WTC11 (cell line): ENCODE results near the gene GAP43. TPM values are rescaled to one million over a fixed set of nuclear protein-coding genes. Genes with fewer than 3 reads are reported as not detected.
A peak's percentile ranks its signal among the peaks of the same experiment; 100 is the strongest.

Experiments
- ATAC-seq: fragments of 200-7000 bp; cut with Tn5 transposase; 2 replicates; pipeline ENCODE4 v1.10.0; 2021; ENCODE audit warnings: mild to moderate bottlenecking, moderate library complexity
- CTCF ChIA-PET: fragments of 300-600 bp; sonication (Branson Sonifier 250); formaldehyde crosslinking; loops from one replicate; lab custom pipeline; 2021; ENCODE audit warnings: antibody characterized with exemption; lab: Charles Lee
- POLR2A ChIA-PET: fragments of 350-600 bp; sonication (Branson Sonifier 250); formaldehyde crosslinking; loops from one replicate; lab custom pipeline; 2021; ENCODE audit warnings: antibody characterized with exemption; lab: Charles Lee
- DNase-seq: peaks from one replicate; pipeline ENCODE4 v3.0.0; 2021; ENCODE audit warnings: low spot score
- H3K27ac Mint-ChIP-seq: 2 replicates; pipeline ENCODE4 v1.8.0; 2021; ENCODE audit warnings: mixed read lengths
- H3K27me3 Mint-ChIP-seq: 2 replicates; pipeline ENCODE4 v1.8.0; 2021; ENCODE audit warnings: low read depth, mild to moderate bottlenecking, moderate library complexity, mixed read lengths
- H3K36me3 Mint-ChIP-seq: 2 replicates; pipeline ENCODE4 v1.8.0; 2021; ENCODE audit warnings: mixed read lengths
- H3K4me1 Mint-ChIP-seq: 2 replicates; pipeline ENCODE4 v1.8.0; 2022; ENCODE audit warnings: mixed read lengths
- H3K4me3 Mint-ChIP-seq: 2 replicates; pipeline ENCODE4 v1.8.0; 2021; ENCODE audit warnings: mild to moderate bottlenecking, moderate library complexity, mixed read lengths
- H3K9me3 Mint-ChIP-seq: 2 replicates; pipeline ENCODE4 v1.8.0; 2021; ENCODE audit warnings: mixed read lengths
- ATF2 ChIP-seq: sonication (generic); formaldehyde crosslinking; IDR thresholded peaks from 2 replicates; pipeline ENCODE4 v1.8.1; 2022; ENCODE audit warnings: low read depth, missing genetic modification reagents, borderline replicate concordance
- ATF6 ChIP-seq: sonication (generic); formaldehyde crosslinking; IDR thresholded peaks from 2 replicates; pipeline ENCODE4 v1.8.1; 2023; ENCODE audit warnings: mild to moderate bottlenecking, missing genetic modification reagents
- CREM ChIP-seq: sonication (generic); formaldehyde crosslinking; IDR thresholded peaks from 2 replicates; pipeline ENCODE4 v1.8.1; 2022; ENCODE audit warnings: mild to moderate bottlenecking, missing genetic modification reagents, moderate library complexity
- E2F5 ChIP-seq: sonication (generic); formaldehyde crosslinking; IDR thresholded peaks from 2 replicates; pipeline ENCODE4 v1.8.1; 2022; ENCODE audit warnings: mild to moderate bottlenecking, moderate library complexity, missing genetic modification reagents
- ETV6 ChIP-seq: sonication (generic); formaldehyde crosslinking; IDR thresholded peaks from 2 replicates; pipeline ENCODE4 v1.8.1; 2022; ENCODE audit warnings: mild to moderate bottlenecking, missing genetic modification reagents
- FOXP1 ChIP-seq: sonication (generic); formaldehyde crosslinking; IDR thresholded peaks from 2 replicates; pipeline ENCODE4 v1.8.0; 2022; ENCODE audit warnings: missing genetic modification reagents, mild to moderate bottlenecking, moderate library complexity, borderline replicate concordance
- FOXP4 ChIP-seq: sonication (generic); formaldehyde crosslinking; IDR thresholded peaks from 2 replicates; pipeline ENCODE4 v1.8.0; 2022; ENCODE audit warnings: mild to moderate bottlenecking, missing genetic modification reagents
- HMGXB4 ChIP-seq: sonication (generic); formaldehyde crosslinking; IDR thresholded peaks from 2 replicates; pipeline ENCODE4 v1.8.1; 2023; ENCODE audit warnings: mild to moderate bottlenecking, moderate library complexity, missing genetic modification reagents
- MAX ChIP-seq: sonication (generic); formaldehyde crosslinking; IDR thresholded peaks from 2 replicates; pipeline ENCODE4 v1.8.0; 2022; ENCODE audit warnings: mild to moderate bottlenecking, missing genetic modification reagents
- NR1H2 ChIP-seq: sonication (generic); formaldehyde crosslinking; IDR thresholded peaks from 2 replicates; pipeline ENCODE4 v1.9.0; 2021; ENCODE audit warnings: mild to moderate bottlenecking, moderate library complexity, missing genetic modification reagents
- SP1 ChIP-seq: sonication (generic); formaldehyde crosslinking; conservative IDR thresholded peaks from 2 replicates; pipeline ENCODE4 v1.8.1; 2022; ENCODE audit warnings: missing genetic modification reagents
- TEAD1 ChIP-seq: sonication (generic); formaldehyde crosslinking; IDR thresholded peaks from 2 replicates; pipeline ENCODE4 v1.8.0; 2022; ENCODE audit warnings: mild to moderate bottlenecking, missing genetic modification reagents
- ZNF219 ChIP-seq: sonication (generic); formaldehyde crosslinking; IDR thresholded peaks from 2 replicates; pipeline ENCODE4 v1.8.0; 2023; ENCODE audit warnings: missing genetic modification reagents, mild to moderate bottlenecking, borderline replicate concordance
- ZNF232 ChIP-seq: sonication (generic); formaldehyde crosslinking; IDR thresholded peaks from 2 replicates; pipeline ENCODE4 v1.8.0; 2022; ENCODE audit warnings: mild to moderate bottlenecking, missing genetic modification reagents
- ZNF423 ChIP-seq: fragments of 250-450 bp; sonication (Bioruptor Pico); IDR thresholded peaks from 2 replicates; pipeline ENCODE4 v2.1.2; 2022; ENCODE audit warnings: mild to moderate bottlenecking, moderate library complexity
- ZNF532 ChIP-seq: fragments of 250-450 bp; sonication (Bioruptor Pico); IDR thresholded peaks from 2 replicates; pipeline ENCODE4 v1.9.0; 2021; ENCODE audit warnings: mild to moderate bottlenecking, borderline replicate concordance
- total RNA-seq: library from RNA; stranded (reverse); gene quantifications from 3 replicates; pipeline ENCODE4 v1.2.3, GENCODE V29; 2021

Gene GAP43
- total RNA-seq, 1 experiment from 2014 or later = 19.9 TPM

GRCh38 chr3:115658337-115659181 lies 35.2 kb downstream of the GAP43 start:
- peak; percentile 74 for DNase-seq
- no peaks in the 10 kb centered on the region for H3K9me3 Mint-ChIP-seq
- no peaks in the 10 kb centered on the region for H3K36me3 Mint-ChIP-seq
- ChIA-PET CTCF (interaction anchor here (0.7 to 1.7 kb wide), 3 partner anchors 9 to 126 kb away, joined by 3 to 6 read pairs (median 4); no protein-coding TSS in a partner anchor), POLR2A (interaction anchor here (0.5 to 1.2 kb wide), 3 partner anchors 35 to 1041 kb away, joined by 3 to 5 read pairs (median 4); partner anchors contain the start of gene GAP43)
- H3K27ac Mint-ChIP-seq = peak overlapping the region; percentile 100
- peaks cover 41% of the 10 kb centered on the region for H3K4me1 Mint-ChIP-seq
- H3K27me3 Mint-ChIP-seq = no peaks in the 10 kb centered on the region
- H3K4me3 Mint-ChIP-seq = peak overlapping the region; percentile 86
- TF ChIP-seq NR1H2 (CRISPR knock-in tag) = peak; percentile 31; the same call in 1 of the 2 replicates
- peak; percentile 53; the same call in 1 of the 2 replicates for TF ChIP-seq ZNF232 (CRISPR knock-in tag)
- TF ChIP-seq ZNF219 (CRISPR knock-in tag) = 0 out of 2 replicates have a peak, but pooled peaks have one; percentile 17
- peak; percentile 37; the same call in 1 of the 2 replicates for TF ChIP-seq TEAD1
- no peak for TF ChIP-seq ZNF532
- TF ChIP-seq ATF2 (CRISPR knock-in tag) = no peak
- peak; percentile 8 for TF ChIP-seq ETV6 (CRISPR knock-in tag)
- TF ChIP-seq E2F5 (CRISPR knock-in tag) = peak; percentile 57; the same call in 1 of the 2 replicates
- peak; percentile 37; the same call in 1 of the 2 replicates for TF ChIP-seq HMGXB4 (CRISPR knock-in tag)
- peak; percentile 66; the same call in 1 of the 2 replicates for TF ChIP-seq FOXP1 (CRISPR knock-in tag)
- TF ChIP-seq ZNF423 (CRISPR knock-in tag) = peak; percentile 97
- TF ChIP-seq SP1 = peak; percentile 69
- no peak for TF ChIP-seq CREM (CRISPR knock-in tag)
- 0 out of 2 replicates have a peak, but pooled peaks have one; percentile 28 for TF ChIP-seq MAX (CRISPR knock-in tag)
- no peak for TF ChIP-seq ATF6
- TF ChIP-seq FOXP4 = 0 out of 2 replicates have a peak, but pooled peaks have one; percentile 22
- TF ChIP-seq, all 79 proteins: peak for 12
- ATAC-seq = peak; percentile 91
